Dermis blood vessel endothelial cell (primary cell): ENCODE data around the gene POU2F2. TPM values are rescaled to one million over a fixed set of nuclear protein-coding genes. Genes with fewer than 3 reads are reported as not detected.
A peak's percentile ranks its signal among the peaks of the same experiment; 100 is the strongest.
"Not testable (repeated sequence)": the region's sequence is repeated elsewhere in the genome, so short reads cannot be mapped to it uniquely, and the experiment has no call there.

Source experiments
- DNase-seq: peaks from one replicate; pipeline ENCODE4 v3.0.0; 2010
- total RNA-seq: library from RNA; depleted of rRNA; stranded (reverse); fragments of >200 nt; gene quantifications from 2 replicates; pipeline ENCODE4 v1.2.3, GENCODE V29; 2014

Gene POU2F2
- total RNA-seq, 1 donor from 2014 or later: 0.17 TPM

DNA sequence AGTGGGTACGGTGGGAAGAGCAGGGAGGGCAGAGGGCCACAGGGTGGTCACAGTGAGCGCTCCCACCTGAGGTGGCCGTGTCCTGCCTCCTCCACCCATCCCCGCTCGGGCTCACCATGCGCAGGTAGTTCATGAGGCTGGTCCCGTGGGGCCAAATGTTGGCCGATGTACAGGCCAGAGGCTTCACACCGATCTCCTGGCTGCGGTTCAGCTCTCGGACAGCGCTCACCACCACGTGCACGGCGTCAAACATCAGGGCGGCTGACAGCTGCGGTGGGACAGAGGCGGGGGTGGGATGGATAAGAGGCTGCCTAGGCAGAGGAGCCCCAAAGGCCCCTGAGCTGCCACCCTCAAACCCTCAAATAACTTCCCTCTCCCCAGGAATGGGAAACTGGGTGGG, 78.0 kb downstream of the POU2F2 start:
- no peak for DNase-seq

DNA sequence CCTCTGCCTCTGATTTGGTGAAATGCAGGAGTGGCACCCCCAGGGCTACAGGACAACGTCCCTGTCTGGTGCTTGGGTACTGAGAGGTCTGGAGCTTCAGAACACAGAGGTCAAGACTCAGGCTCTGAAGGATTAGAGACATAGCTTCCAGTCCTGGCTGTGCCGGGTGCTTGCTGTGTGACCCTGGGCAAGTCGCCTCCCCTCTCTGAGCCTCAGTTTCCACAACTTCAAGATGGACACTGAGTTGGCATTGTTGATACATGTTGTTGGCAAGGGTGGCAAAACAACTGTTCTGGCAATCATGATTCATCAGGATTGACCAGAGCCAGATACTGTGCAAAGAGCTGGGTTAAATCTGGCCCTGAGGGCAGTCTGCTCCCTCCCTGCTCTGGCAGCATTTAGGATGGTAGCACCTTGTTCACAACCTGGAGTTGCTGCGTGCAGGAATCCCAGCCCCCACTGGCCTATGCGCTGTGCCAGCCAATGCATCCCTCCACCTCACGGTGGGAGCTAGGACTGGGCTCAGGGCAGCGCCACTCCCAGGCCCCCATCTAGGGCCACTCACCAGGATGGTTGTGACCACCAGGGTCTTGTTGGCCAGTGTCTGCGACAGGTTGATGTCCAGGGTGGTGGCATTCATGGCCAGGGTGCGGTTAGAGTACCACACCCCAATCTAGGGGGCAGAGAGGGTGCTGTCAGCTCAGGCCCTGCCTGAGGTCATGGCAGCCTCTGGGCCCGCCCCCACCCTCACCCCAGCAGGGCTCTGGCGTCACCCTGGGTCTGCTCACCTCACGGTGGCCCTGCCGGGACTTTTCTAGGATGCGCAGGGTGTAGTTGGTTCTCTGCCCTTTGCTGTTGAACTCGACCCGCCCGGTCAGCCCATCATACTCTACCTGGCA, 79.0 kb downstream of the POU2F2 start:
- no peak for DNase-seq

GRCh38 chr19:42052241-42052863, 79.9 kb downstream of the POU2F2 start:
- no peak for DNase-seq

GRCh38 chr19:42051166-42052115, 80.8 kb downstream of the POU2F2 start:
- DNase-seq: no peak

DNA sequence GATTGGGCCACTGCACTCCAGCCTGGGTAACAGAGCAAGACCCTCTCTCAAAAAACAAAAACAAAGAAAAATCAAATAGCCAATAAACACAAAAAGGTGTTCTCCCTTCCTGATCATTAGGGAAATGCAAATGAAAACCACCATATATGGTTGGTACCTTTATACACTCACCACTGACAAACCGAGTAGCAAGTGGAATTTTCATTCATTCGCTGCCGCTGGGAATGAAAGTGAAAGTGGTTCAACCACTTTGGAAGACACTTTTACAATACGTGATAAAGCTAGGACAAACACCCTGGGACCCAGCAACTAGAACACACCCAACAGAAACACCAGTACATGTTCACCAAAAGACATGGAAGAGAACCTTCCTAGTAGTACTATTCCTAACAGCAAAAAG, 83.3 kb downstream of the POU2F2 start:
- peak; percentile 14 for DNase-seq

DNA sequence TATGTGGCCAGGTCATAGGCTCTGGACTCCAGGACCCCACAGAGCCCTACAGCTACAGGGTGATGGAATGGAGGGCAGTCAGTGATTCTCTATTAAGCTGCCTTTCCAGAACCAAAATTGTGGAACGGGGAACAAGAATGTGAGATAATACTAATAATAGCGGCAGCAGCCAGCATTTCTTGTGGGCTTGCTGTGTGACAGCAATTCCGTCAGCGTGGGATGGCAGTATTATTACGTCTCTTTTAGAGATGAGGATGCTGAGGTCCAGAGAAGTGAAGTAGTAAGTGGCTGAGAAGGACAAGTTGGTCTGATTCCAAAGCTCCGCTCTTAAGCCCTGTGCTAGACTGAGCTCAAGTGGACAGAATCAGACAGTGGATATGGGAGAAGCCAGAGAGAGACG, 86.7 kb downstream of the POU2F2 start:
- DNase-seq: no peak

GRCh38 chr19:42042455-42043170, 89.6 kb downstream of the POU2F2 start:
- DNase-seq: no peak

- DNase-seq: not testable (repeated sequence)
Observed at GRCh38 chr19:42040491-42040890, 91.8 kb downstream of the POU2F2 start.

DNA sequence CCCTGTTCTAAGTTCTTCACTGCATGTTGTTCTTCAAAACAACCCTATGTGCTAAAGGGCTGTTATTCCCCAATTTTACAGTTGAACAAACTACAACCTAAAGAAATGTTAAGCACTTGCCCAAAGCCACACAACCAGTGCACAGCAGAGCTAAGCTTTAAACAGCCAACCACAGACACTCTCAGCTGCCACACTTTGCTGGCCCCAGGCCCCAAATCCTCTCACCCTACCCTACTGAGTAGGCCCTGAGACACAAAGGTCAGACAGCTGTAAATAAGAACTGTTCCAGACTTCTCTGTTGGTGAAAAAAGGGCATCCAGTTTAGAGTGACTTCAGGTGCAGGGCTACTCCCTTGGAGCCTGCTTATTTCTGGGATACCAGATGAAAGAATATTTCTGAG, 92.2 kb downstream of the POU2F2 start:
- no peak for DNase-seq

DNA sequence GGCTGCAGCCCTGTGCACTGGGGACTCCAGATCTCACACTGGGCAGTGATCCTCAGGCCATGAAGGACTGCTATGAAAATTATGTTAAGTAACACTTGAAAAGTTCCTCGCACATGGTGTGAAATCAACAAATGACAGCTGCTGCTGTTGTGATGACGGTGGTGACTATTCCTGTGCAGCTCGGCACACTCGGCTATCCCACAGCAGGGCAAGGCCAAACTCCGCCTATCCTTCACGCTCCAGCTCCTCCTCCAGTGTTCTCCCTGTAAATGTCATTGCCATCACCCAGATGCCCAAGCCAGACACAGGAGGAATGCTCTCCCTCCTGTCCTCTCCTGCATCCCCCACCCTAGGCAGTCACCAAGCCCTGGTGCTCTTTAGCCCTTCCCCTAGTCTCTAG, 93.6 kb downstream of the POU2F2 start:
- DNase-seq: no peak

GRCh38 chr19:42037649-42038048, 94.6 kb downstream of the POU2F2 start:
- no peak for DNase-seq

Other genes with a start within 250 kb of the POU2F2 start
- gene ARHGEF1, start 249.3 kb downstream of the POU2F2 start, total RNA-seq: 53.8 and 69.4 TPM in 2 replicates
- not detected in 2 replicates for gene ERFL, start 204.0 kb downstream of the POU2F2 start, total RNA-seq
- 73.9 and 132 TPM in 2 replicates for gene RABAC1, start 173.1 kb downstream of the POU2F2 start, total RNA-seq
- gene ATP1A3, start 138.2 kb downstream of the POU2F2 start, total RNA-seq: under 0.01 and 0.05 TPM in 2 replicates
- gene GRIK5, start 62.2 kb downstream of the POU2F2 start, total RNA-seq: 0.05 and 0.17 TPM in 2 replicates
- 17.3 and 17.4 TPM in 2 replicates for gene ZNF574, start 56.3 kb downstream of the POU2F2 start, total RNA-seq
- 27.3 and 29.4 TPM in 2 replicates for gene DEDD2, start 85.2 kb upstream of the POU2F2 start, total RNA-seq
- 8.7 and 9.3 TPM in 2 replicates for gene ZNF526, start 87.9 kb upstream of the POU2F2 start, total RNA-seq
- gene GSK3A, start 110.2 kb upstream of the POU2F2 start, total RNA-seq: 16.7 and 28.0 TPM in 2 replicates
- gene ERF, start 122.7 kb upstream of the POU2F2 start, total RNA-seq: 32.7 and 42.4 TPM in 2 replicates
- gene CIC, start 136.8 kb upstream of the POU2F2 start, total RNA-seq: 20.6 and 39.7 TPM in 2 replicates
- gene PRR19, start 169.7 kb upstream of the POU2F2 start, total RNA-seq: 0.84 and 1.2 TPM in 2 replicates
- 38.5 and 40.2 TPM in 2 replicates for gene PAFAH1B3, start 170.2 kb upstream of the POU2F2 start, total RNA-seq
- gene TMEM145, start 180.9 kb upstream of the POU2F2 start, total RNA-seq: 0.09 TPM in 1 of 2 replicates, not detected in the other
- 43.1 and 60.8 TPM in 2 replicates for gene MEGF8, start 193.2 kb upstream of the POU2F2 start, total RNA-seq